ENCODE results near the gene SLC25A21.

Gene SLC25A21

GRCh38 chr14:37140176-37140575, 32.2 kb downstream of the SLC25A21 start:
- no peak for DNase-seq

- DNase-seq = no peak
Measured at GRCh38 chr14:37139710-37140109, 32.7 kb downstream of the SLC25A21 start.

GRCh38 chr14:37138898-37139297, 33.5 kb downstream of the SLC25A21 start:
- no peak for DNase-seq

GRCh38 chr14:37133284-37133913, 39.0 kb downstream of the SLC25A21 start:
- no peak for DNase-seq

- DNase-seq = no peak
Measured at GRCh38 chr14:37131205-37131604, 41.2 kb downstream of the SLC25A21 start.

- DNase-seq = no peak
Measured at GRCh38 chr14:37129047-37129446, 43.4 kb downstream of the SLC25A21 start.

GRCh38 chr14:37124614-37125013, 47.8 kb downstream of the SLC25A21 start:
- DNase-seq = no peak

- no peak for DNase-seq
Measured at GRCh38 chr14:37122919-37123639, 49.3 kb downstream of the SLC25A21 start.

GRCh38 chr14:37122288-37122687, 50.1 kb downstream of the SLC25A21 start:
- no peak for DNase-seq

GRCh38 chr14:37118673-37119366, 53.6 kb downstream of the SLC25A21 start:
- DNase-seq = no peak

GRCh38 chr14:37116933-37117849, 55.2 kb downstream of the SLC25A21 start:
- no peak for DNase-seq

GRCh38 chr14:37115406-37115805, 57.0 kb downstream of the SLC25A21 start:
- DNase-seq = no peak

GRCh38 chr14:37114559-37114958, 57.8 kb downstream of the SLC25A21 start:
- DNase-seq = no peak

GRCh38 chr14:37114002-37114401, 58.4 kb downstream of the SLC25A21 start:
- DNase-seq = no peak

- no peak for DNase-seq
Measured at GRCh38 chr14:37098132-37098531, 74.3 kb downstream of the SLC25A21 start.

- DNase-seq = no peak
Measured at GRCh38 chr14:37094502-37094901, 77.9 kb downstream of the SLC25A21 start.

GRCh38 chr14:37093364-37093763, 79.0 kb downstream of the SLC25A21 start:
- DNase-seq = no peak

- no peak for DNase-seq
Measured at GRCh38 chr14:37091651-37092050, 80.8 kb downstream of the SLC25A21 start.

GRCh38 chr14:37090026-37090425, 82.4 kb downstream of the SLC25A21 start:
- no peak for DNase-seq

GRCh38 chr14:37089410-37089809, 83.0 kb downstream of the SLC25A21 start:
- no peak for DNase-seq

- DNase-seq = no peak
Measured at GRCh38 chr14:37088356-37089215, 83.8 kb downstream of the SLC25A21 start.

GRCh38 chr14:37087520-37087919, 84.9 kb downstream of the SLC25A21 start:
- DNase-seq = no peak
